Activated T-cell treated with anti-CD3 and anti-CD28 coated beads, Interleukin-2, amount 50 U/mL, for 48 hours (primary cell): Measurements from ENCODE around the gene INPP5E.

ENCODE experiments used
- DNase-seq, 2 experiments: peaks; one replicate each; pipeline ENCODE4 v3.0.0-alpha.2; 2020

The INPP5E gene

GRCh38 chr9:136401173-136401922, 38.3 kb downstream of the INPP5E start:
- DNase-seq: no peak

DNA sequence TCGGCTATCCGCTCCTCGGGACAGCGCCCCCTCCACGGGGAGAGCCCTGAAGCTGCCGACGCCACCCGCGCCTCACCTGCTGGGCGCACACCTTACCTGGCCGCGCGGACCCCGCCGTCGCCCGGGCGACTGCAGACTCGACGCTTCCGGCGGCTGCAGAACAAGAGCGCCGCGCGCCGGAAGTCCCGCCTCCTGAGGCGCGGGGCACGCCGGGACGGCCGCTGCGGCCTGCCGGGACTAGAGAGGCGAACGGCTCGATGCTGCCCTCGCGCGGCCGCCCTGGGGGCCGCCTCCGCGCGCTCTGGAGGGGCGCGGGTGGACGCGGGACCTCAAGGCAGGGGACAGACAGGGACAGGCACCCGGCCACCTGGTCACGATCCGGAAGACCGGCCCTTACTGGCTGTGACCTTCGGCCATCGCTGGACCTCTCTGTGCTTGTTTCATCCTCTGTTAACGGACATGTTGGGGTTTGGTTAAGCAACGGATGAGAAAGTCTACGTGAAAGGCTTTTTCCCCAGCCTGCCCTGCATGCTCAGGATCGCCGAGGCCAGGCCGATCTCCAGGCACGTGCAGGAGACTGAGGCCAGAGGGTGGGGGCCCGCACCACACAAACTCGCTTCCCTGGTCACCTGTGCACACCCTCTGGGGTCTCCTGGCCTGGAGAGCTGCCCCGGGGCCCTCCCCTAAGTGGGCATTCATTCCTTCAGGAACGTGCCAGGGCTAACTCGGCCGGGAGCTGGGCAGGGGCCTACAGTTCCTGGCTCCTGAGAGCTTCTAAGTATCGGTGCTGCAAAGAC, 39.4 kb downstream of the INPP5E start, which contains the start of gene SNAPC4:
SNAPC4 (minus strand) TSS at position 133 of the 797 bp plus-strand sequence. CDS start 1,742 bp downstream, outside the sequence.
- peak; percentile 91 to 93 for DNase-seq

GRCh38 chr9:136399176-136400037, 40.2 kb downstream of the INPP5E start:
- peak; percentile 55 to 63 for DNase-seq

GRCh38 chr9:136398286-136398685, 41.4 kb downstream of the INPP5E start:
- no peak for DNase-seq

- DNase-seq: no peak
Observed at GRCh38 chr9:136397643-136398042, 42.0 kb downstream of the INPP5E start.

DNA sequence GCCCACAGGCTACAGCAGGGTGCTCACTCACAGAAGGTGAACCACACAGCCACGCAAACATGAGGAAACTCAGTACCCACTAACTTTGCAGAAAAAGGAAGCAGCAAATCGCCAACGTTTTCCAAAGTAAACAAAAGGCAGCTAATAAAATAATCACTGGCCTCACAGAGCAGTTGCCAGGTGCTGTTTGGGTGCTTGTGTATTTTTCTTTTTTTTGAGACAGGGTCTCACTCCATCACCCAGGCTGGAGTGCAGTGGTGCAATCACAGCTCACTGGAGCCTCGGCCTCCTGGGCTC, 43.5 kb downstream of the INPP5E start:
- no peak for DNase-seq

- DNase-seq: no peak
Observed at GRCh38 chr9:136395345-136396218, 44.1 kb downstream of the INPP5E start.

- no peak for DNase-seq
Observed at GRCh38 chr9:136395020-136395340, 44.7 kb downstream of the INPP5E start.

- DNase-seq: no peak
Observed at GRCh38 chr9:136394312-136395019, 45.2 kb downstream of the INPP5E start.

- no peak for DNase-seq
Observed at GRCh38 chr9:136393531-136393930, 46.1 kb downstream of the INPP5E start.

- no peak for DNase-seq
Observed at GRCh38 chr9:136392538-136393449, 46.9 kb downstream of the INPP5E start.

GRCh38 chr9:136391737-136392537, 47.7 kb downstream of the INPP5E start:
- DNase-seq: no peak

GRCh38 chr9:136389396-136389795, 50.2 kb downstream of the INPP5E start:
- DNase-seq: no peak

GRCh38 chr9:136387217-136387616, 52.4 kb downstream of the INPP5E start:
- no peak for DNase-seq

DNA sequence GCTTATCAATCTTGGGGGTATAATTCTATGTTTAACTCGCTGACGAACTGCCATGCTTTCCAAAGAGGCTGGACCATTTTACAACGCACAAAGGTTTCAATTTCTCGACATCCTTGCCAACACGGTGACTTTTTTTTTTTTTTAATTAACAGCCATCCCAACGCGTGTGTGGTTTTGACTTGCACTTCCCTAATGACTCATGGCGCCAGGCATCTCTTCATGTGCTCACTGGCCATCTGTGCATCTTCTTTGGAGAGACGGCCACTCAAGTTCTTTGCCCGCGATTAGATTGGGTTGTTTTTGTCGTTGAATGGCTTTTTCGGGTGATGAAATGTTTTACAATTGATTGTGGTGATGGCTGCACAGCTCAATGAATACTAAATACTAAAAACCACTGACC, 53.6 kb downstream of the INPP5E start:
- no peak for DNase-seq

DNA sequence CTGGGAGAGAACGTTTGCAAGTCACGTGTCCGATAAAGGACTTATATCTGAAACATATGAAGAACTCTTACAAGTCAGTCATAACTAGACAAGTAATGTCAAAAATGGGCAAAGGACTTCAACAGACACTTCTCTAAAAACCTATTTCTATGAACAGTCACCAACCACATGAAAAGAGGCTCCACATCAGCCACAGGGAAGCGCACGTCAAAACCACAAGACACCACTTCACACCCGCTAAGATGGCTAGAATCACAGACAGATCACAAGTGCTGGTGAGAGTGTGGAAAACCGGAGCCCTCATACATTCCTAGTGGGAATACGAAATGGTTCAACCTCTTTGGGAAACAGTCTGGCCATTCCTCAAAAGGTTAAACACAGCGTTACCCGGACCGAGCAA, 54.6 kb downstream of the INPP5E start:
- DNase-seq: peak; percentile 57 to 60

DNA sequence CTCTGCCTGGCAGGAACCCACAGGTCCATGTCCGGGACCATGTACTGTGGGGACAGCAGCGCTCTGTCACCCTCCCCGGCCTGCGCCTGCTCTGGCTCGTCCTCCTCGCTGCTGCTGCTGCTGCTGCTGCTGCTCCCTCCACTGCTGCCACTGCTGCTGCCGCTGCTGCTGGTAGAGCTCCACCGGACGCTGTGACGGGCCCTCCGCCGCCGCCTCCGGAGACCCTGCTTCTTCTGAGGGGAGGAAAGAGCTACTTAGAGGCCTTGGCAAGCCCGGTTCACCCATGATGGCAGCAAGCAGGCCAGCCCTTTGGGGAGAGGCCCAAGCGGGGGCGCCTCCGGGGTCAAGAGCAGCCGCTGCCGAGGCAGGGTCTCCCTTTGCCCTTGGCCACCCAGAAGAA, 56.2 kb downstream of the INPP5E start:
- DNase-seq: no peak

DNA sequence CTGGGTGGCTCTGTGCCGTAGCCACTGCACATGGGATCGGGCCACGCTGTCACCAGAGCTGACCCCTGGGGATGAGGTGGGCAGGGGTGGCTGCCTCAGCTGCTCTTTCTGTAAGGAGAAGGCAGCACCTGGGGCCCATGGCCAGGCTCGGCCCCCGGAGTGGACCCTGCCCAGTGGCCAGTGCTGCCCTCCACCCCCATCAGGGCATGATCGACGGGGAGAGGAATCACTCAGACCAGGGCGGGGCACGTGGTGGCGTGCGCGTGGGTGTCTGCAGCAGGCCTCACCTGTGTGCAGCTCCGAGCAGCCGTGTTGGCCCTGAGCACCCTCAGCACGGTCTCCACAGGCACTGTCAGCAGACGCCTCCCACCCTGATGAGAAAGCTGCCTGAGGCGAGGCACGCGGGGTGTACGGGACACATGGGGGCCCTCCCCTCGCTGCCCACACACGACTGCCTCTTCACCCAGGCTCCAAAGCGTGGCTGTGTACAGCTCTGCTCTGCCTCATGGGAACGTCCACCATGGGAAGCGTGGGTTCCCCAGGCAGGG, 57.6 kb downstream of the INPP5E start:
- DNase-seq: no peak

DNA sequence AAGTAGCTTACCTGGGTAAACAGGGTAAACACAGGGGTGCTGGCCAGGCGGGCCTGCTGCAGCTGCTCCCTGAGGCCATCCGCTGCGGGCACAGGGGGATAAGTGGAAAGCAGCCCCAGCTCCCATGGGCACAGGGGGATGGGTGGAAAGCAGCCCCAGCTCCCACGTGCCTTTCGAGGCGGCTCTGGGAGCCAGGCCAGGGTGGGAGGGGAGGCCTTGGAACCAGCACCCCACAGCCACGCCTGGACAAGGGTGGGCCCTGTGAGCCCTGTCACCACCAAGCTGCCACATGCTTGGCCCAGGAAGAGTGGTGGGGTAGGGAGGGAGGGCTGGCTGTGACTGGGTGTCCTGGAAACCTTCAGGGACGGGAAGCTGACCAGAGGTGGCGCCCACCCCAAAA, 58.3 kb downstream of the INPP5E start:
- DNase-seq: no peak

- no peak for DNase-seq
Observed at GRCh38 chr9:136380381-136380780, 59.3 kb downstream of the INPP5E start.
